Left forelimb (tissue), 1 donor: ENCODE results near the gene JAM3.
"Not testable (repeated sequence)": the region's sequence is repeated elsewhere in the genome, so short reads cannot be mapped to it uniquely, and the experiment has no call there.

Experiments used
- DNase-seq: peaks from one replicate; pipeline ENCODE4 v3.0.0-alpha.2; 2018; ENCODE audit warnings: low spot score

Gene JAM3

DNA sequence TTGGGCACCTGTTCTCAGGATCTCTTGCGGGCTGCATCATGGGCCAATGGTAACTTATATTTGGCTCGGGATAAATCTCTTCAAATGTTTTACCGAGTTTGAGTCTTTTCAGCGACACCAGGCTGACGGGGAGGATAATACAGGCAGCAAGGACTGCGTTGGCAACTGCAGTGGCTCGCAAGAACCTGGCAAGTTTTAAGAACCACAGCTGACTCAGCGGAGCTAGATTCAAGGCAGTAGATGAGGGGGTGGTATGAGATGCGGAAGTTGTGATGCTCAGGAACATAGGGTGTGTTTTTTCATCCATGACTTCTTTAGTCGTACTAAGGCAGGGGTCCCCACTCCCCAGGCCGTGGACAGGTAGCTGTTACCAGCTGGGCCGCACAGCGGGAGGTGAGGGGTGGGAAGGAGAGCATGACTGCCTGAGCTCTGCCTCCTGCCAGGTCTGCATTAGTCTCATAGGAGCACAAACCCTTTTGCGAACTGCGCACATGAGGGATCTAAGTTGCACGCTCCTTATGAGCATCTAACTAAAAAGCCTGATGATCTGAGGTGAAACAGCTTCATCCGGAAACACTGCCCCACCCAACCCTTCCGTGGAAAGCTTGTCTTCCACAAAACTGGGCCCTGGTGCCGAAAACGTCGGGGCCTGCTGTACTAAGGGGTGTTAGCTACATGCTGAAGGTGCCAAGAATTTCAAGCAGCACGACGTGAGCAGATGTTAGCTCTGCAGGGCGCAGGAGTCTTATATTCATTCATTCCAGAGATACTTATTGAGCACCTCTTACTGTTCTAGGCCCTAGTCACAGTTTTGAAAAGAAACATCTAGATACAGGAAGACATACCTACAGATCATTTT is 6.4 kb upstream of the JAM3 start:
- no peak for DNase-seq

DNA sequence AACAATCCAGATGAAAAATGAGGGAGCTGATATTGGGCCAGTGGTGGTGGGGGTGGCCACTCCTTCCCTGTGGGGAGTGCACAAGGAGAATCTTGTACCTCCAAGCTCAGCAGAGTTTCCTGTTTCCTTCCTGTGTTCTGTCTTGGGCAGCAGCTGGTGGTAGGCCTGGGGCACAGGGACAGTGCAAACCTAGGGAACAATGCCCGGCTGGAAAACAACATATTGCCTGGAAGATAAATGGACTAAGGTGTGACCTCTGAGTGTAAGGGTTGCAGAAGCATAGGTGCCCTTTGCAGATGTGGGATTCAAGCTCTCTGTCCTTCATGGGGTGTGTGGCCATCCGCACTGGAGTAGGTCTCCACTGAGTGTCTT is 5.8 kb upstream of the JAM3 start:
- DNase-seq: no peak

DNA sequence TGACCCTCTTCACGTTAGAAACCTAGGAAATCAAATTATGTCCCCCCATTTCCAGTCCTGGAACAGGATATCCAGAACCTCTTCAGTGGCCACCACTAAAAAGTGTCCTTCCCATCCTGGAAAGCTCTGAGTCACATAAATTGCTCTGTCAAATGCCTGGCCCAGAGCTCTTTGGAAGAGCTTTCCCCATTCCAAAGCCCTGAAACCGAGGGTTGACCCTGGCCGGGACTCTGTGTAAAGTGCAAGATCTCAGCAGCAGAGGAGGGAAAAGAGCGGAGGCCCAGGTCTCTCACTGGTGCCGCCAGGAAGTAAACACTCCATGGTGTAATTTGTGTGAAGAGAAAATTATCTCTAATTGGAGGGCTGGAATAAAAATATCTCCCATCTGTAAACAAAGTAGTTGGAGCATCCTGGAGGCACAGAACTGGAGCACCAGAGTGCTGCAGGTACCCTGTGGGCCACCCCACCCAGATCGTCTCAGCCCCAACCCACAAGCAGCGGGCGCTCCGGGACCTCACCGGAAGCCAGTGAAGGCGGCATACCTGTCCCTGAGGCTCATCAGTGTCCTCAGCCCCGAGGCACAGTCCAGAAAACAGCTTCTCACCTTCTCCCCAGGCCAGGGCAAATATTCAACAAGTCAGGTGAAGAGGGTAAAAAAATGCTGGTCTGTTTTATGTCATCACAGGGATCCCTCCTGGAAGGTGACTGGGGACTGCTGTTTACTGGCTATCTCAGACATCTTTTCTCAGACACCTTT is 4.7 kb upstream of the JAM3 start:
- DNase-seq: no peak

DNA sequence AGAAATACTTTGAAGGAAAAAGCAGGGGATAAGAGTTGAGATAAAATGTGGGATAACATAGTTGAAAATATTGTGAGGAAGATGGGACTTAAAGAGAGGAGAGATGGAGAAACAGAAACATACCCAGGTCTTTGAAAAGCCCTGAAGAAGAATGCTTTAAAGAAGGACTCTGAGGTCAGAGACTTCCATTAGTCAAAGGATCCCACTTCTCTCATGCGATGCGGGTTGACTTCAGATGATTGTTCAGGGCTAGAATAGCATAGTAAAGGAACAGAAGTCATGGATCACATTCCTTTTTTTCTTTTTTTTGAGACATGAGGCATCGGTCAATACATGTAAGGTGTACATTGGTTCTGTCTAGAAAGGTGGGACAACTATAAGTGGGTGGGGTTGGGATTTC is 3.5 kb upstream of the JAM3 start:
- no peak for DNase-seq

DNA sequence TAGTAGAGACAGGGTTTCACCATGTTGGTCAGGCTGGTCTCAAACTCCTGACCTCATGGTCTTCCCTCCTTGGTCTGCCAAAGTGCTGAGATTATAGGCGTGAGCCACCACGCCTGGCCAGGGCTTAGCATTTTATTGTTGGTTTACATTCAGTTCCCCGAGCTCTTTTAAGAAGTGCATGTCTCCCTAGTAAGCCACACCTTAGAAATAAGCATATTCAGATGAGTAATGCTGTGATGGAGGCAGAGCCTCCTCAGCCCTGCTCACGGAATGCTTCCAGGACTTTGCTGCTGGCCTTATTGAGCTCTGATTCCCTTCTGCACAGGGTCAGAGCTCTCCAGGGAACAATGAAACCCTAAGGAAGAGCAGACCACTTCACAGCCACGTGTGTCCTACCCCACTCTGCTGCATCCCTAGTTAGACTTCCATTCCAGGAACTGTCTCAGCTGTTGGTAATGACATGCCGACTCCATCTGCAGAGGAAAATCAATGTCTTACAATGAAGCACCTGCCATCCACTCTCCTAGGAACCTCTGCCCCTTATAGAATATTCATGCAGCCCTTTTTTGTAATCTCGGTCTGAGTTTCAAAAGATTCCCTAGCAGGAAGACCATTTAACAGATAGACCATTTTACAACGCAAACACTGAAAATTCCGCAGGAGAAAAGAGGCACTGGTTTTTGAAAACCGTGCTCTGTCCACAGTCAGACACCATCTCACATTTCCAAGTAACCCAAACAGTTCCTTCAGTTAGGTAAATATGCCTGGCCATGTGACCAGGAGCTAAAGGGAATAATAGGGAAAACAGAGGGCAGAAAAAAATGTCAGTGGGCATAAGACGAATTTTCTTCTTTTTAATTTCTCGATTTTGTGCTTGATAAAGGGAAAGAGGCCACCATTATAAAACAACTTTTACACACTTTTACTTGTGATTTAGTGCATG is 1.7 kb upstream of the JAM3 start:
- no peak for DNase-seq

DNA sequence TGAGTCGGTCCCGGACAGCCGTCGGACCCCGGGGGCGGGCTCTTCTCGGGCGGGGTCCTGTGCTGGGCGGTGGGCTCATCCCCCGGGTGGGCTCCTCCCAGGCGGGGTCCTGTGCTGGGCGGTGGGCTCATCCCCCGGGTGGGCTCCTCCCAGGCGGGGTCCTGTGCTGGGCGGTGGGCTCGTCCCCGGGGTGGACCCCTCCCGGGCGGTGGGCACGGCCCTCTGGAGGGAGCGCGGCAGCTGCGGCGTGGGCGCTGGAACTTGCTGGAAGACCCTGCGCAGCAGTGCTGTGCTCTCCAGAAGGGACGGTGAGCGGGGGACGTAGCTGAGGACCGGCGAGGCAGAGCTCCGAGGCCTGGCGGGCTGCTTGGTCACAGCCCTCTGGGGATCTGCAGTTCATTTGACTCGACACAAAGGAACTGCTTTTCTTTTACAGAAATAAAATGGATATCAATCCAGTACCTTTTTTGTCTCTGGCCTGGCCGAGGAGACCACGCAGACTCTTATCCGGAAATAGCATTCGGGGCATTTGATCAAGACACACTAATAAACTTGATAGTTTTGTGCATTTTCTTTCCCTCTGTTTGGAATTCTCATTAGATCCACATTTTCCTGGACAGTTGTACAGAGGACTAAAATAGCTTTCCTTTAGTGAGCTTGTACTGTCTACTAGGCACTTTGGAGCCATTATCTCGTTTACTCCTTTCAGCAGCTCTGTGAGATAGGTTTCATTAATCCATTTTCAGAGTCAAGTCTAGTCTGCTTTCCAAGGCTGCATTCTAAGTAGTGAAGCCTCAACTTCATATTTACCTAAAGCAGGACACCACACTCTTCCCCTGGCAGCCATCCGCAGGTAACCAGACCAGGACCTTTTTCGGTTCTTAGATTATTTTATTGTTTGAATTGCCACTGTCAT is 812 bp downstream of the JAM3 start:
- DNase-seq: no peak

DNA sequence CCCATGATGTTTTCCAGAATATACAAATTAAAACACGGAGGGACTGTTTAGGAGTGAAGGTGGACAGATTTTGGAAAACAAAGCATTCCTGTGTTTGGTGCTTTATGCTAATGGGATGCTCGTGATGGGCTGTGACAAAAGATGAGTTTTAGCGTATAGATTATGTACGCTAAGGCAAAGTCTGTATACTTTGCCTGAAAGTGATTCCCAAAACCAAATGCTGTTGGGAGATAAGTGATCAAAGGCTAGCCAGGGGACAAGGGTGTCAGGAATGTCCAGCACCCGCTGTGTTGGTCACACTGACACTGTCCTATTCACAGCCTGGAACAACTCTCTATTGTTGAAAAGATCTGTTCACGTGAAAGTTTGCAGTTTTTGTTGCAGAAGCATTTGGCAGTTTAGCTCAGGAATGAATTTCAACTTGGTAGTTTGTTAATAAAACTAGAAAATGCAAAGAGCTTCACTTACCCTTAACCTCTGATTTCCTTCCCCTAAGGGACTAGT is 1.5 kb downstream of the JAM3 start:
- DNase-seq: no peak

DNA sequence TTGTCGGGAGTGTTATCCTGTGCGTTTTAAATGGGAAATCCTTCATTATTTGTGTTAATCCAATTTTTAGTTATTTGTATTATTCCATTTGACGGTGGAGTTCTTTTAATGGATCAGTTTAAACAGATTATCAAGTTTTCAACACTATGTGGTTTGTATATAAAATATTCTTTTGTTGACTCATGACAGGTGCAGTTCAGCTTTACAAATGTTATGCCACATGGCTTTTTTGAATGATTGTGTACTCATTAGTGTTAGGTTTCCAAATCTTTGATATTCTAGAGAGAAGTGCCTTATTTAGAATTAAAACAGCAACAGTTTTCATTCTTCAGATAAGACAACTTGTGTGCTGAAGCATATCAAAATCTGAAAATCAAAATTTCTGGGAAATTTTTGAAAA is 2.4 kb downstream of the JAM3 start:
- no peak for DNase-seq

DNA sequence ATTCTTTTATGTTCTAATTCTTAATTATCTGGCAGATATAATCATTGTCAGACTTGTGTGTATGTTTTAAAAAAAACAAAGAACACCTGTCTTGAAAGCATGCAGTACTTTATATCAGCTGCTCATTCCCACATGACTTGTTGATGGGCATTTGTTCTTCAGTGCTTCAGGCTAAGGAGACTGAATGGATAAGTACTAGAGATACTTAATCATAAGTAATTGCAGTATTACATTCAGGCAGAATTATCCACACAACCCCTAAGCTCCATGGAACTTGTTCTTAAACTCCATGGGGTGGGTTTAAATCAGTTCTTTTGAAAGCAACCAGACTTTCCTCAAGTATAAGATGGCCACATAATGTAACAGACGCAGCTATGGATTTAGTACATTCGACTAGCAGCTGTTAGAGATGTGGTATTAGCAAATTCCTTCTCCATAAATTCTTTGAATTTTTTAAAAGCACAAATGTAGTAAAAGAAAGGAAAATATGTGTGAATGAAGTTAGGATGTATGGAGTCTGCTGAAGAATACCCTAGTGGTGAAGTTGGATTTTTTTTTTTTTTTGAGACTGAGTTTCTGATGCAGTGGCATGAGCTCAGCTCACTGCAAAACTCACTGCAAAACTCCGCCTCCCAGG is 3.0 kb downstream of the JAM3 start:
- no peak for DNase-seq

DNA sequence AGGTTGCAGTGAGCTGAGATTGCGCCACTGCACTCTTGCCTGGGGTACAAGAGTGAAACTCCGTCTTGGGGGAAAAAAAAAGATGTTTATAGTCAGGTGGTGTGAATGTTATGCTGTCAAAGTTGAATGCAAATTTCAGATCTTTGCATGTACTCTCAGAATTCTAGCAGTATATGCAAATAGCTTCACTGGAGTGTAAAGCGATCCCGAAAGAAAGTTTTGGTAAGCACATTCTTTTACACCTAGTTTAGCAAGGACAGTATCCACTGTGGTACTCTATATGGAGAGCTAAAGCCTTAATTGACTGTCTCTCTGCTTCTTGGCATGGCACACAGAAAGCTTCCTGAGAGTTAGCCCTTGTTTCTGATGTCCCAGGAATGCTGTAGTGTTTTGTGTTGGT is 4.0 kb downstream of the JAM3 start:
- no peak for DNase-seq

DNA sequence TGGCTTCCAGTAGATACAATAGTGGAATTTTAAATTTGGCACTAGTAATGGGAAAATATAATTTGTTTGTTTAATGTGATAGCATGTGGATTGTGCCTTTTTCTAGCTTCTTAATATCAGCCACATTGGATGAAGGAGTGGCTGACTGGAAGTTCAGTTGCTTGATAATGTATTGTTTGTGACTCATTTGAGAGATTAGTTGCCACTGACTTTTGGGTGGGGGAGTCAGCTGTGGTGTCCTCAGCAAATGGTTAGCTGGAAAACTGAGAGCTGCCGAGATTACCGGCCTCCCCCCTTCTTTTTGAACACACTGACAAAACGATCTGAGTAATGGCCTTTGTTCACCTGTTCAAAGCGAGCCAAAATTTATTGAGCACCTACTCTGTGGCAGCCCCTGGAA is 5.5 kb downstream of the JAM3 start:
- DNase-seq: no peak

DNA sequence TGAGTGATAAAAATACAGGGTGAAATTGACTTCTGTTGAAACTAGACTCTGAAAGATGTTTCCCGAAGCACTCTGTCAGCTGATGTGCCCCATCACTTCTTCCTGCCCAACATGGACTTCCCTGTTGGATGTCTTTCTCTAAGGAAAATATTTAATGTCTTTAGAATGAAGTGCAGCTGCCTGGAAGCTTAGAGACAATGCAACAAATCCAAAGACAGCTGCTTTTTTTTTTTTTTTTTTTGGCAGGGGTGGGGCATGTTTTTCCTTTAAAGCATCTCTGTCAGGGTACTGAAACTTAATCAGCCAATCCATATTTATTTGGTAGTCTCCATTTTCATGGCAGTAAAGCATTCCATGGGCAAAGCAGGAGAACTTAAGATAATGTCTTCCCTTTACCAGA is 5.9 kb downstream of the JAM3 start:
- DNase-seq: no peak

DNA sequence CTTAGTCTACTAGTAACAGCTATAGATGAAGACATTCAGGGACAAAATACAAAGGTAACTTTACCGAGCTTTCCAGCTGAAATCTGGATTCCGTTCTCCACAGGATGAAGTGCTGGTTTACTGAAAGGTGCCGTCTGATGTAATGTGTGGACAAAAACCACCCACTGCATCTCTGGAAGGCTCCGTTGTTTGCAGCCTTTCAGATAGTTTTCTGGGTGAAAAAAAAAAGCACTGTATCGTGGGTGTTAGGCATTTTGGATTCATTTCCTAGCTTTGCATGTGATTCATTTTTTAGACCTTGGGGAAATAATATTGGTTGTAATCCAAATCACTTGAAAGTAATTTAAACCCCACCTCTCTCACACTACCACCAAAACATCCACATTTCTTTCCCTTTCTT is 10.4 kb downstream of the JAM3 start:
- no peak for DNase-seq

DNA sequence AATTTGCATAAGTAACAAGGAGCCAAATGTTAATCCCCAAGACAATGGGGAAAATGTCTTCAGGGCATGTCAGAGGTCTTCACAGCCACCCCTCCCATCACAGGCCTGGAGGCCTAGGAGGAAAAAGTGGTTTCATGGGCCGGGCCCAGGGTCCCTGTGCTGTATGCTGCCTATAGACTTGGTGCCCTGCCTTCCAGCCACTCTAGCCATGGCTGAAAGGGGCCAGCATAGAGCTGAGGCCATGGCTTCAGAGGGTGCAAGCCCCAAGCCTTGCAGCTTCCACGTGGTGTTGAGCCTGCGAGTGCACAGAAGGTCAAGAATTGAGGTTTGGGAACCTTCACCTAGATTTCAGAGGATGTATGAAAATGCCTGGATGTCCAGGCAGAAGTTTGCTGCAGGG is 12.4 kb downstream of the JAM3 start:
- DNase-seq: not testable (repeated sequence)

DNA sequence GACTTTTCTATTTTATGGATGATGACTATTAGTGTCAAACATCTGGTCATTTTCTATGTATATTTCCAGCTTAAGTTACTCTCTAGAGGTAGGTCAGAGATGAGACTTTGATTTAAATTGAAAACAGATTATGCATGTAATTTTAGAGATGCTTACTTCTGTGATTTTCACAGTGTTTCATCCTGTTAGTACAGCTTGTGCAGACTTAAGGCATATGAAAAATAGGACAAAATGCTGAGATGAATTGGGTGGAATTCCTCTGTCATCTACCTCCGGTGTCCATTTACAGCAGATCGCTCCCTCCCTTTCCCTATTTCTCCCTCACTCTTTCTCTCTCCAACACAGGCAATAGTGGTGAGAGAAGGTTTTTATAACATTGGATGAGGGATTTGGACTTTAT is 14.1 kb downstream of the JAM3 start:
- no peak for DNase-seq

DNA sequence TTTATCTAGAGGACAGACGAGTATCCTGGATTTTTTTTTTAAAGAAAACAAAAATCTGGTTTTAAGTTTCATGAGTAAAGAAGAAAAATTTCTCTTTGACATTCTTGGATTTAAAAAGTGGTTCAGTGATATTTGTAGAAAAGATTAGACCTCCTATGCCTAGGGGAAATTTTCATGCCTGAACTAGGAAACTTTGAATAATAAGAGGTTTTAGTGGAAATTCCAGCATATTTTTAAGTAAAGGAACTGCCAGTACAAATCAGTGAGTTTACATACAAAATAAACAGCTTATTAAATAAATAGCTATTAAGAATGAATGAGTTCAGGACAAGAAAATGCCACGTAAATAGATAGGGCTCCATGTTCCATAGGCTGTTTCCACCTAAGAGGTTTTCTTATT is 17.5 kb downstream of the JAM3 start:
- DNase-seq: no peak

DNA sequence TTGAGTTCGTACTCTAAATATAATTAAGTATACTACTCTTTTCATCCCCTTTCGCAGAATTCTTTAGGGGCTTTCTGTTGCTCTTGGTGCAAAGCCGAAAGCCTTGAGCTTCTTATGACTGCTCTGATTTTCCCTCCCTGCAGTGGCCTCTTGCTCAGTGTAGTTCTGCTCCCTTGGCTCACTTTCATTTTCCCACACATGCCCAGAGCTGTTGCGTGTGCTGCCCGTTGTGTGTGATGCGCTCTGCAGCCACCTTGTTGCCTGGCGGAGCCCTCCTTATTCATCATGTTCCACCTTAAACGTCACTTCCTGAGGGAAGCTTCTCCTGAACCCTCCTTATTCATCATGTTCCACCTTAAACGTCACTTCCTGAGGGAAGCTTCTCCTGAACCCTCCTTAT is 23.1 kb downstream of the JAM3 start:
- not testable (repeated sequence) for DNase-seq

DNA sequence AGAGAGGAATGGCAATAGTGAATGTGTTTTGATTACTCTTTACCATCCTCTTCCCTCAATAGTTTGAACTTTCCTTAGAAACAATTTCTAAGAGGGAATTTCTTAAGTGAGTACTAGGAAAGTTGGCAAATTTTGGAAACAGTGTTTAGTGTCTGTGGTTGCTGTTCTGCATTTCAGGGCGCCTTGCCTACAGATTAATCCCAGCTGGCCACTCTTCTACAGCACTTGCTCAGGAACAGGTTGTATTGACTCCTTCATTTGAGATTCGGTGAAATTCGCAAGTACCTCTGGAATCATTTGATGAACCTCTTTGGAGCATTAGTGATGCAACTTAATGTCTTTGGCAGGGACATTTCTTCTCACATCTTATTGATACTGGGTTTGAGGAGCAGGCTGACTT is 28.3 kb downstream of the JAM3 start:
- DNase-seq: no peak

DNA sequence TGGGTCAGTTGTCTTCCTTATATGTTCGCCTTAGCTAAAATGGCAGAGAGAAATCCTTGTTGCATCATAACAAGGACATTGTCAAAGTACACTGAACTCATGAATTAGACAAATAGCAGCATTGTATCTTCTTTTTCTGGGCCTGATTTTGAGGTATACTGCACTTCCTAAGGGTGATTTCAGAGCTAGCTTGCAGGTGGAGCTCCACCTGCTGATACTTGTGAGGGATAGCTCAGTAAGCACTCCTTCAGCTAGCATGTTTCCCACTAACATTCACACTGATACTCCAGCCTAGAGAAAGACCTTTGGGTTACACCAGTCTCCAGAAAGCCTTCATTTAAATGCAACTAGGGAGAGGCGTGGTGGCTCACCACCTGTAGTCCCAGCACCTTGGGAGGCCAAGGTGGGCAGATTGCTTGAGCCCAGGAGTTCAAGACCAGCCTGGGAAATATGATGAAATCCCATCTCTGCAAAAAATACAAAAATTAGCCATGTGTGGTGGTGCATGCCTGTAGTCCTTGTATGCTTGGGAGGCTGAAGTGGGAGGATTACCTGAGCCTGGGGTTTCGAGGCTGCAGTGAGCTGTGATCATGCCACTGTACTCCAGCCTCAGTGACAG is 29.8 kb downstream of the JAM3 start:
- no peak for DNase-seq

DNA sequence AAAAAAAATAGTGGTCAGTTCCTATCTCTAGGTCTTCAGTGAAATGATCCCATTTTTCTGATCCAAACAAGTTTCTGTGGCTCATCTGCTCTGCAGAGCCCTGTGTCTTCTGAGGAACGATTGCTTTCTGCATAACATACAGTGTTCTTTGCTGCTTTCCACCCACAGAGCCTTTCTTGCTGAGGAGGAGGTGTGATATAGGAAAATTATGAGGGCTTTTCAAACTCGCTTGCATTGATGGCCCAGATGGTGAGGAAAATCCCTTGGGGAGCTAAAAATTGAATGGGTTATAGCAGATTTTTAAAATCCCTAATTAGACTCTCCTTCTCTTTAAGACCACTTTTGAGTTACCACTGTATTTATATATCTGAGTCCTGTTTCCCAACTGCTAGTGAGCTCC is 31.3 kb downstream of the JAM3 start:
- no peak for DNase-seq
